T-cell (primary cell): Measurements from ENCODE around the gene CTNNBIP1. TPM values are rescaled to one million over a fixed set of nuclear protein-coding genes. Genes with fewer than 3 reads are reported as not detected.

Source experiments
- ATAC-seq, 4 experiments: fragments of 200-7000 bp in 3 of 4; fragments of 150-1000 bp in 1 of 4; cut with Tn5 transposase; replicated peaks in 1 of 4; 1 replicate in 3 of 4; 2 replicates in 1 of 4; pipeline ENCODE4 v1.10.0; 2021; ENCODE audit warnings: moderate library complexity in 3 of 4, mild to moderate bottlenecking in 2 of 4, moderate number of reproducible peaks in 1 of 4
- CTCF ChIA-PET, 2 donors: fragments of 300-600 bp; sonication (Branson Sonifier 250); formaldehyde crosslinking; loops; one replicate each; lab custom pipeline; 2022; ENCODE audit warnings: antibody characterized with exemption in 2 of 2; lab: Charles Lee
- POLR2A ChIA-PET, 2 donors: fragments of 300-600 bp; sonication (Branson Sonifier 250); formaldehyde crosslinking; loops; one replicate each; lab custom pipeline; 2022; ENCODE audit warnings: antibody characterized with exemption in 2 of 2; lab: Charles Lee
- DNase-seq, 35 experiments: peaks; one replicate each; pipeline versions ENCODE4 v3.0.0 to v3.0.0-alpha.2; 2013 to 2023
- H3K27ac ChIP-seq: one replicate; pipeline ENCODE4 v1.5.1; 2013; ENCODE audit warnings: low read length
- H3K27me3 ChIP-seq, 2 experiments: replicated peaks in 1 of 2; 1 replicate in 1 of 2; 2 replicates in 1 of 2; pipeline versions ENCODE4 v1.6.1 to v1.7.0; 2013; ENCODE audit warnings: low read length in 1 of 2, mixed read lengths in 1 of 2; ENCODE audit not compliant: control insufficient read depth in 2 of 2, insufficient read depth in 2 of 2; ENCODE audit errors: extremely low read depth in 1 of 2
- H3K36me3 ChIP-seq, 2 donors: 1 replicate in 1 of 2; 2 replicates in 1 of 2; pipeline versions ENCODE4 v1.6.1 to v1.7.0; 2013; ENCODE audit warnings: low read length in 1 of 2; ENCODE audit not compliant: control insufficient read depth in 2 of 2, insufficient read depth in 1 of 2; ENCODE audit errors: extremely low read depth in 1 of 2
- H3K4me1 ChIP-seq, 2 experiments: 1 replicate in 1 of 2; 2 replicates in 1 of 2; pipeline versions ENCODE4 v1.6.1 to v1.7.0; 2013; ENCODE audit warnings: low read length in 2 of 2, mixed read lengths in 1 of 2; ENCODE audit not compliant: insufficient read depth in 2 of 2, control insufficient read depth in 1 of 2; ENCODE audit errors: extremely low read depth in 1 of 2
- H3K4me3 ChIP-seq, 2 donors: 1 replicate in 1 of 2; 2 replicates in 1 of 2; pipeline versions ENCODE4 v1.5.1 to v1.7.0; 2013; ENCODE audit warnings: mild to moderate bottlenecking in 2 of 2, low read length in 1 of 2, moderate library complexity in 1 of 2; ENCODE audit not compliant: control insufficient read depth in 1 of 2; ENCODE audit errors: extremely low read depth in 1 of 2
- H3K9me3 ChIP-seq: 2 replicates; pipeline ENCODE4 v1.7.0; 2013
- H3K27ac Mint-ChIP-seq, 2 donors: one replicate each; pipeline ENCODE4 v1.8.0; 2020 to 2021; ENCODE audit warnings: mild to moderate bottlenecking in 2 of 2, mixed read lengths in 2 of 2
- H3K27me3 Mint-ChIP-seq, 2 donors: one replicate each; pipeline ENCODE4 v1.8.0; 2021 to 2022; ENCODE audit warnings: mixed read lengths in 2 of 2
- H3K36me3 Mint-ChIP-seq: one replicate; pipeline ENCODE4 v1.8.0; 2021; ENCODE audit warnings: mixed read lengths
- H3K4me1 Mint-ChIP-seq, 3 donors: one replicate each; pipeline ENCODE4 v1.8.0; 2020 to 2022; ENCODE audit warnings: mixed read lengths in 3 of 3, mild to moderate bottlenecking in 1 of 3
- H3K4me3 Mint-ChIP-seq, 3 donors: one replicate each; pipeline ENCODE4 v1.8.0; 2020 to 2022; ENCODE audit warnings: mild to moderate bottlenecking in 3 of 3, mixed read lengths in 3 of 3, moderate library complexity in 3 of 3
- H3K9me3 Mint-ChIP-seq, 3 donors: one replicate each; pipeline ENCODE4 v1.8.0; 2020 to 2022; ENCODE audit warnings: mixed read lengths in 3 of 3
- WGBS: methylation state at CpG from one replicate; pipeline ENCODE4 v1.1.5; 2013; ENCODE audit warnings: missing lambda C conversion rate; ENCODE audit not compliant: insufficient coverage; 5-methylcytosine and 5-hydroxymethylcytosine counted together
- total RNA-seq, 35 experiments: library from RNA in 6 of 35; stranded (reverse) in 6 of 35; fragments of 120-200 nt in 1 of 35; gene quantifications; one replicate each; pipeline versions ENCODE4 v1.2.1 to v1.2.4 and lab custom pipeline; 2013 to 2026

Gene CTNNBIP1
- total RNA-seq, 5 donors from 2014 or later (not counting 1 experiment from before 2014, with no cell fraction given) = 9.1 to 11.1 (median 9.6) TPM

- Histone ChIP-seq H3K4me1 (peaks cover 0 to 13% of the 10 kb centered on the region in 2 experiments), H3K4me3 (peak overlapping the region; percentile 10 to 58), H3K27ac (no peak overlapping the region), H3K9me3 (no peaks in the 10 kb centered on the region), H3K36me3 (no peaks in the 10 kb centered on the region), H3K27me3 (peaks cover 0 to 7% of the 10 kb centered on the region in 2 experiments)
- H3K4me3 Mint-ChIP-seq = peak overlapping the region; percentile 68 to 74 (median 70)
- WGBS = 36% methylated on average over 16 of the region's 18 CpGs
- DNase-seq = peak in 1 of 35 experiments; percentile 17
- no peak overlapping the region for H3K27ac Mint-ChIP-seq
- ChIA-PET CTCF (interaction anchor here in 1 of 2 donors (0.6 kb wide), 1 partner anchor 636 kb away, joined by 3 read pairs; no protein-coding TSS in a partner anchor), POLR2A (no interaction called here)
- peaks cover 5 to 19% (median 8%) of the 10 kb centered on the region in 3 donors for H3K4me1 Mint-ChIP-seq
- peaks cover 0 to 8% (median 6%) of the 10 kb centered on the region in 3 donors for H3K9me3 Mint-ChIP-seq
- H3K36me3 Mint-ChIP-seq = peaks cover 16% of the 10 kb centered on the region
- H3K27me3 Mint-ChIP-seq = no peaks in the 10 kb centered on the region
- peak; percentile 48 to 72 (median 62) for ATAC-seq
Measured at GRCh38 chr1:9850442-9851162, 59.5 kb downstream of the CTNNBIP1 start.

DNA sequence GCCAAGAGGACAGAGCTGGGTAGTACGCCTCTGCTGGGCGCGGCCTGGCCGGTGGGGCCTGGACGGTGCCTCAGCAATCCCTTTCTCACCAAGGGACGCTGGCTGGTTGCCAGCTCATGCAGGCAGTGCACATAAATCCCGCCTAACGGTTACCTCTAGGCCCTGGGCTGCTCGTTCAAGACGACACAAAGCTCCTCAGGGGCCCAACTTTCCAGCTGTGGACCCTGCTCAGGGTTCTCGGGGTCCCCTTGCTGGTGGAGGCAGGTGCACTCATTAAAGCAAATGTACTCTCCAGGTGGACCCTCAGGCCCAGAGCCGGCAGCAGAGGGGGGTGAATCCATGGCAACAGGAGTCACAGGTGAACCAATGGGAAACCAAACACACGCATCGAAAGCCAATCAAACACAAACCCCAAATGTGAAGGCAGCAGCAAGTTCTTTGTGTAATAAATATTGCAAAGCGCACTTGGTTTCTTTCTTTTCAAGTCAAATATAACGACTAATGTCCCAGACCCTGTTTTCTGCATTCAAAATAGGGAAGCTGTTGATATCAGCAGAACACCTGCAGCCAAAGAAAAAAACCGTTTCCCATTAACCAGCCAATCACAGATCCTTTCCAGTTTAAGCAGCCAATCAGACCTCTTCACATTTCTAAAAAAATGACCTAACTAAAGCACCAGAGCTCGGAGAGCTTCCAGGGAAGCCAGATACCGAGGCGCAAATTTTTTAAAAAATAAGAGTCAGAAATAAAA lies 60.2 kb downstream of the CTNNBIP1 start:
- WGBS = 70% methylated on average over 14 of the region's 20 CpGs
- ChIA-PET CTCF (interaction anchor here in 1 of 2 donors (0.6 kb wide), 1 partner anchor 636 kb away, joined by 3 read pairs; no protein-coding TSS in a partner anchor), POLR2A (interaction anchor here in 1 of 2 donors (0.6 kb wide), 1 partner anchor 70 kb away, joined by 3 read pairs; no protein-coding TSS in a partner anchor)
- Histone ChIP-seq H3K27me3 (peaks cover 0 to 7% of the 10 kb centered on the region in 2 experiments), H3K4me1 (peaks cover 0 to 13% of the 10 kb centered on the region in 2 experiments), H3K4me3 (peak overlapping the region; percentile 10 to 58), H3K9me3 (no peaks in the 10 kb centered on the region), H3K27ac (no peak overlapping the region), H3K36me3 (no peaks in the 10 kb centered on the region)
- Mint-ChIP-seq H3K4me3 (peak overlapping the region; percentile 68 to 74 (median 70)), H3K27me3 (no peaks in the 10 kb centered on the region), H3K27ac (no peak overlapping the region), H3K36me3 (peaks cover 11% of the 10 kb centered on the region), H3K4me1 (peaks cover 5 to 19% (median 8%) of the 10 kb centered on the region in 3 donors), H3K9me3 (peaks cover 0 to 8% (median 6%) of the 10 kb centered on the region in 3 donors)
- ATAC-seq (peak in 3 of 4 experiments; percentile 66 to 91 (median 77)), DNase-seq (peak in 5 of 35 experiments; percentile 11 to 56 (median 25))

DNA sequence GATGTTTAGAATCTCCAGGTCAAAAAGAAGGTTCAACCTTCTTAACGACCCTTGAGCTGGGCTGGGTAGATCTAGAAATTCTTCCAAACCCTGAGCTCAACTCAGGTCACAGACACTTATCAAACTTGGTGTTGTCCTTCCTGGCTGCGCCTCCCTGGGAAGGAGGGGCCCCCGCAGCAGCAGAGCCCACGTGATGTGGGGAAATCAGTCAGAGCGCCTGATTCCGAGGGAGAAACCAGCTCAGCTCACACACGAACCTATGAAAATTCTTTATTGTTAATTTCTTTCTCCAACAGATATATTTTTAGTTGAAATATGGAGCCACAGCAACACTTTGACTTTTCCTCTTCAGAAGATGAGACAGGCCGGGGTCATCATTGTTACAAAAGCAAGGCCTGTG lies 62.0 kb downstream of the CTNNBIP1 start:
- H3K4me3 Mint-ChIP-seq = no peak overlapping the region

GRCh38 chr1:9847269-9847668 lies 62.8 kb downstream of the CTNNBIP1 start:
- no peaks in the 10 kb centered on the region for H3K36me3 ChIP-seq
- no peaks in the 10 kb centered on the region for H3K9me3 ChIP-seq
- peaks cover 5 to 19% (median 8%) of the 10 kb centered on the region in 3 donors for H3K4me1 Mint-ChIP-seq
- no peaks in the 10 kb centered on the region for H3K36me3 Mint-ChIP-seq
- ATAC-seq = no peak
- H3K4me1 ChIP-seq = peaks cover 0 to 13% of the 10 kb centered on the region in 2 experiments
- WGBS = no CpG with 5 or more reads among the region's 2 CpGs
- CTCF ChIA-PET = interaction anchor here (0.5 kb wide), 2 partner anchors 45 to 216 kb away, joined by 3 to 4 read pairs; no protein-coding TSS in a partner anchor
- no peaks in the 10 kb centered on the region for H3K27me3 Mint-ChIP-seq
- no peak overlapping the region for H3K4me3 ChIP-seq
- no peak overlapping the region for H3K27ac Mint-ChIP-seq
- peaks cover 0 to 7% of the 10 kb centered on the region in 2 experiments for H3K27me3 ChIP-seq
- no peak overlapping the region for H3K27ac ChIP-seq
- H3K4me3 Mint-ChIP-seq = no peak overlapping the region
- H3K9me3 Mint-ChIP-seq = no peaks in the 10 kb centered on the region
- DNase-seq = no peak
- POLR2A ChIA-PET = interaction anchor here in 1 of 2 donors (0.7 kb wide), 1 partner anchor 9 kb away, joined by 6 read pairs; no protein-coding TSS in a partner anchor

More for the DNA sequence above, 62.0 kb downstream of the CTNNBIP1 start:
- H3K4me1 Mint-ChIP-seq = peaks cover 5 to 19% (median 8%) of the 10 kb centered on the region in 3 donors
- no peak overlapping the region for H3K27ac Mint-ChIP-seq
- Histone ChIP-seq H3K27me3 (peaks cover 0 to 7% of the 10 kb centered on the region in 2 experiments), H3K9me3 (no peaks in the 10 kb centered on the region), H3K27ac (no peak overlapping the region), H3K4me3 (no peak overlapping the region), H3K36me3 (no peaks in the 10 kb centered on the region), H3K4me1 (peaks cover 0 to 13% of the 10 kb centered on the region in 2 experiments)
- H3K9me3 Mint-ChIP-seq = no peaks in the 10 kb centered on the region
- no peaks in the 10 kb centered on the region for H3K27me3 Mint-ChIP-seq
- H3K36me3 Mint-ChIP-seq = no peaks in the 10 kb centered on the region
- POLR2A ChIA-PET = interaction anchor here in 1 of 2 donors (0.7 kb wide), 1 partner anchor 10 kb away, joined by 6 read pairs; no protein-coding TSS in a partner anchor
- DNase-seq = no peak
- CTCF ChIA-PET = interaction anchor here in 1 of 2 donors (0.6 kb wide), 1 partner anchor 33 kb away, joined by 9 read pairs; no protein-coding TSS in a partner anchor
- ATAC-seq = no peak
- WGBS = 100% methylated on average over 1 of the region's 8 CpGs

- H3K27me3 Mint-ChIP-seq = no peaks in the 10 kb centered on the region
- H3K36me3 Mint-ChIP-seq = no peaks in the 10 kb centered on the region
- H3K4me1 ChIP-seq = peaks cover 0 to 13% of the 10 kb centered on the region in 2 experiments
- WGBS = 96% methylated on average over 15 of the region's 17 CpGs
- H3K36me3 ChIP-seq = no peaks in the 10 kb centered on the region
- H3K27me3 ChIP-seq = peaks cover 0 to 7% of the 10 kb centered on the region in 2 experiments
- ChIA-PET CTCF (no interaction called here), POLR2A (no interaction called here)
- no peaks in the 10 kb centered on the region for H3K9me3 Mint-ChIP-seq
- no peaks in the 10 kb centered on the region for H3K9me3 ChIP-seq
- no peak for DNase-seq
- no peak overlapping the region for H3K4me3 ChIP-seq
- H3K4me1 Mint-ChIP-seq = peaks cover 5 to 19% (median 8%) of the 10 kb centered on the region in 3 donors
- H3K4me3 Mint-ChIP-seq = no peak overlapping the region
- H3K27ac Mint-ChIP-seq = no peak overlapping the region
- no peak overlapping the region for H3K27ac ChIP-seq
- no peak for ATAC-seq
Measured at GRCh38 chr1:9846611-9847171, 63.4 kb downstream of the CTNNBIP1 start.
